Left cardiac atrium (tissue), 4 donors: ENCODE measurements around the gene ADRM1. TPM values are rescaled to one million over a fixed set of nuclear protein-coding genes. Genes with fewer than 3 reads are reported as not detected.

Experiments used
- ATAC-seq, 2 donors: fragments of 200-7000 bp; cut with Tn5 transposase; one replicate each; pipeline ENCODE4 v1.9.1; 2020; ENCODE audit warnings: mild to moderate bottlenecking in 2 of 2, moderate library complexity in 2 of 2
- DNase-seq: peaks from one replicate; pipeline ENCODE4 v3.0.0-alpha.2; 2020
- intact Hi-C, 2 donors: fragments of 100-400 bp; cut with DNase I; formaldehyde crosslinking; loops; one replicate each; pipeline versions ENCODE4 v1.14.1 to v1.15.1; 2022 to 2023
- total RNA-seq, 2 donors: library from RNA; stranded (reverse); fragmentation: NEBNext Ultra II Directional; extraction: Animal tissue kit (Norgen Biotek cat#: 25700); gene quantifications; one replicate each; pipeline ENCODE4 v1.2.1, GENCODE V29; 2021
- donor health status: DM: no; HTN: yes; CAD: no.
- donor health status: DM: no; HTN: yes; CAD: no; lungs with severe emphysema.
- donor health status: DM: yes; HTN: yes; CAD: no.
- donor health status: Dilated cardiomyopathy.

The ADRM1 gene
- total RNA-seq, 2 donors from 2014 or later = 57.9 to 76.9 TPM

DNA sequence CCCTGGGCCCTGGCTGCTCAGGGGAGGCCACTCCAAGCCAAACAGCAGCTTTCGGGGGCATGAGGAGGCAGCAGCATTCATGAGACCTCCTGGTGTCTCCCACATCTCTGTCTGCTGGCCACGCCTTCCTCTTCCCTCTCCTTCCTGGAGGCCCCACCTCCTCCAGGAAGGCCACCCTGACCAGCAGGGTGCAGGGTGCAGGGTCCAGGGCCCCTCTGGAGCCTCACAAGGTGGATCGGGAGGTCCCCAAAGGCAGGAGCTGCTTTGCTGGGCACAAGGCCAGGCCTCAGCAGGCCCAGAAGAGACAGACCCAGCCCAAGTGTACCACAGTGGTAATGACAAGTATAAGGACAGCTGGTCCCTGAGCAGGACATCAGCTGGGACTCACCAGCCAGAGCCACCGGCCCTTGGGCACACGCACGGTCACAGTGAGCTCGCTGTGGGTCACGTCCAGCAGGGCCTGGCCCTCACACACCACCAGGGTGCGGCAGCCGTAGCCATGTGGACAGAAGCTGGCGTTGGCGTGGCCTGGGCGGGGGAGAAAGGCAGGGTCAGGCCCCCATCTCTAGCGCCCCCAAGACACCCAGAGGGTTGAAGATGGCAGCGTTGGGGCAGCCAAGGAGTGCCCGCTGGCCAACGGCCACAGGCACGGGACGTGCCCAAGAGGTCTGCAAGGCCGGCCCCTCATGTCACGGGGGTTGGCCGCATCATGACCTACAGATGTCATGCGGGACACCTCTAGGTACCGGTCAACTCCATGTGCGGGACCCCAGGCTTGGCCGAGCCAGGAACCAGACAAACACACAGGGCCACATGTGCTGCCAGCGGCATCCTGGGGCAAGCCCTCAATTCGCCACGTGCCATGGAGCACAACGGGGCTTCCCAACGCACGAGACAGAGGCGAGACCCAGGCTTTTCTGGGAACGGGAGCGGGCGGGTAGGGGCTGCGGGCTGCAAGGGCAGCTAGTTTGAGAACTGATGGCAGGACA lies 26.9 kb downstream of the ADRM1 start:
- intact Hi-C loops = no loop called here
- DNase-seq (no peak), ATAC-seq (no peak)

DNA sequence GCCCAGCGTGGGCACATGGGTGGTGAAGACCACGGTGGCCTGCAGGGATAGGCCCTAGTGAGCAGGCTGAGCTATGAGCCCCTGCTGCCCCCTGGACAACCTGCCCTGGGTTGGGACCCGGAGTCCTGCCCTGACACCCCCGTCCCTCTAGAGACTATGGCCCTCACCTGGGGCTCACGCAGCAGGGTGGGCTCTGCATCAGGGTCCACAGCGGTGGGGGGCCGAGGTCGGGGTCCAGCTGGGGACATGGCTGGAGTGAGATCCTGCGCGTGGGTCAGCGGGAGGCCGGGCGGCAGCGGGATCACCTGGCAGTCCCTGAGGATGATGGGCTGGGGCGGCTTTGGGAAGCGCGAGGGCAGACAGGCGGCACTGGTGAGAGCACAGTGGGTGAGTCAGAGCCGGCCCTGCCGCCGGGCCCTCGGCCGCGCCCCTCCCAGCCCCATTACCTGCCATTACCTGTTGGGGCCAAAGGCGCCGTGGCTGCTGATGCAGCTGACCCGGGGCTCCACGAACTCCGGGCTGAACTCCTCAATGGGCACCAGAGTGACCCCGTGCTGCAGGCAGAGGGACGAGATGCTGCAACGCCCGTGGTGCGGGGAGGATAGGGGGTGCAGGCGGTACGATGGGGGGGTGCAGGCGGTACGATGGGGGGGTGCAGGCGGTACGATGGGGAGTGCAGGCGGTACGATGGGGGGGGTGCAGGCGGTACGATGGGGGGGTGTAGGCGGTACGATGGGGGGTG lies 27.9 kb downstream of the ADRM1 start:
- no peak for ATAC-seq
- DNase-seq = no peak
- intact Hi-C loops = no loop called here

DNA sequence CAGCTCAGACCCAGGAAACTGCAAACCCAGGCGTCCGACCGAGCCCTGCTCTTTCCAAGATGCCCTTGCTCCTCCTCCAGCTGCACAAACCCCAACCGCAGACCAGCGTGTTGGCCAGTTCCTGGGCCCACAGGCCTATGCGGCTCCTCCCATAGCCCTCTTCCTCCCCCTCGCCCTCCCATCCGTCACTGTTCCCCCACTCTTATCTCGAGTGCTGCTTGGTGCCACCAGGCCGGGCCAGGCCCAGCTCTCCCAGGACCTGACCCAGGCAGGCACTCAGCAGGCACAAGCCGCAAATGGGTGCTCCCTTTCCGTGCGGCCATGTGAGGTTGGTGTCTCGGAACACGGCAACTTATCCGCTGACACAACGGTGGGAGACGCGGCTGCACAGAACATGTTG lies 28.6 kb downstream of the ADRM1 start:
- DNase-seq = no peak
- ATAC-seq = no peak
- intact Hi-C loops = no loop called here

DNA sequence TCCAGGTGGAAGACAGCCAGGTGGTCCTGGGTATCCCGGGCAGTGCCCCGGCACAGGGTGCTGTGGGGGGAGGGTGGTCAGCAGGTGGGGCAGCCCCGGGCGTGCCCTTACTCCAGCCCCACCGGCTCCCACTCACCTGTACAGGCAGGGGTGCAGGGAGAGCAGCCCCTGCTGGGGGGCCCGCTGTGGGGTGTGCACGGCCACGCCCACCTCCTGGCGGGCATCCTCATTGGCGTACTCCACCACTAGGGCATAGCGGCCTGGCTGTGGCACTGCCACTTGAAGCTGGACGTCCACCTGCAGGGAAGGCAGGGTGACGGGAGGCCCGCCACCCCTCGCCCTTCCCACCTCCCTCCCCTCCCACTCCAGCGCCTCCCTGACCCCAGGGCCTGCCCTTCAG lies 29.6 kb downstream of the ADRM1 start:
- no peak for ATAC-seq
- intact Hi-C loops = no loop called here
- DNase-seq = no peak

DNA sequence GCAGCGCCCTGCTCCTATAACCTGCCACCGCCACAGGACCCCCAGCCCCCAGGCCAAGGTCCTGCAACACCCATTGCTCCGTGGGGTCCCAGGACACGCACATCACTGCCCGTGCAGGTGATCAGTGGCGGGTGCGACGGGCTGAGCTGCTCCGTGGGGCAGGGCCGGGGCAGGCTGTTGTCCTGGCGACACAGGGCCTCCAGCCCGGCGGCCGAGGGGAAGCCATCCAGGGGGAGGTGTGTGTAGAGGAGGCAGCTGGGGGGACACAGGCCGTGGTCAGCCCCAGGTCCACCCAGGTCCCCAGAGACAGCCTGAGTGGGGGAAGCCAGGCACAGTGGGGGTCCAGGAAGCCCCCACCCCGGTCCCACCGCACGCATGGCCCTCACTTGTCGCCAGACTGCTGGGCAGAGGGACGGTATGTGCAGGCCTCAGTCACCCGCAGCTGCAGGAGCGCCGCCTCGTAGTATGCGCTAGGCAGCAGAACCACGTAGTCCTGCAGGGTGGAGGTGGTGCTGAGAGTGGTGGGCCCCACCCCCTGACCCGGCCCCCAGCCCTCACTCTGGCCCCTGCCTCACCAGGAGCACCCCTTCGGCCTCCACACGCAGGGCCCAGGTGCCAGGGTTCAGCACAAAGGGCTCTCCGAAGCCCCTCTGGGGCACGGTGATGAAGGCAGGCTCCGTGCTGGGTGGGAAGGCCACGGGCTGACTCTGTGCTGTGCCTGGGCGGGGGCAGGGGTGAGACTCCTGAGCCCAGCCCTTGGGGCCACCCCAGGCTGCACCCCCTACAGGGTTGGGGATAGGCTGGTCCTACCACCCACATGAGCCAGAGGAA lies 30.4 kb downstream of the ADRM1 start:
- intact Hi-C loops = no loop called here

DNA sequence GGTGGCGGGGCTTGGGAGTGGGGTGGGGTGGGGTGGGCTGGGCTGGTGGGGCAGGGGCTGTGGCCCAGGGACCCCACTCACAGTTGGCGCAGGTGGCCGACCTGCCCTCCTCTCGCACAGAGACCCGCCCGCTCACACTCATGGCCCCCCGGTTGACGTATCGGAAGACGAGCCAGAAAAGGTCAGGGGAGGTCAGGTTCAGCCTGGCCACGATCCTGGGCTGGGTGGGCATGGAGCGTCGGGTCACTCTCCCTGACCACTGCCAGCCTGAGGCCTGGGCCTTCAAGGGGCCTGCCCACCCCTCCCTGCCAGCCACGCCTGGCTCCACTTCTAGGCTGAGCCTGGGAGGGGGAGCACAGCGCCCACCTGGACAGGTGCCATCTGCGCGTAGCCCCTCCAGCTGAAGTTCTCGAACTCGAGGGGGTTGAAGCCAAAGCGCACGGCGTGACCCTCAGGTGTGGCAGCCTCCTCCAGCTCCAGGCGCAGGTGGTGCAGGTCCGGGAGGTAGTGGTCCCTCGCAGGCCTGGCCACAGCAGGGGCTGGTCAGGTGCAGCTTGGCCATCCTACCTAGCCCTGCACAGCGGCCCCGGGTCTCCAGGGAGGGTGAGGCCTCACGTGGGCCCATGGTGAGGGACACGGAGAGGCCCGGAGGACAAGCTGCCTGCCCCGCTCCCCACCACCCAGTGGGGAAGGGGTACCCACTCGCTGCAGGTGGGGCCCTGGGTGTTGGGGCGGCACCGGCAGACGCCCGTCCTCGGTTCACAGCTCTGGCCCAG lies 31.2 kb downstream of the ADRM1 start:
- ATAC-seq (no peak), DNase-seq (no peak)
- intact Hi-C loops = no loop called here

More for the DNA sequence above, 30.4 kb downstream of the ADRM1 start:
- DNase-seq (no peak), ATAC-seq (no peak)

DNA sequence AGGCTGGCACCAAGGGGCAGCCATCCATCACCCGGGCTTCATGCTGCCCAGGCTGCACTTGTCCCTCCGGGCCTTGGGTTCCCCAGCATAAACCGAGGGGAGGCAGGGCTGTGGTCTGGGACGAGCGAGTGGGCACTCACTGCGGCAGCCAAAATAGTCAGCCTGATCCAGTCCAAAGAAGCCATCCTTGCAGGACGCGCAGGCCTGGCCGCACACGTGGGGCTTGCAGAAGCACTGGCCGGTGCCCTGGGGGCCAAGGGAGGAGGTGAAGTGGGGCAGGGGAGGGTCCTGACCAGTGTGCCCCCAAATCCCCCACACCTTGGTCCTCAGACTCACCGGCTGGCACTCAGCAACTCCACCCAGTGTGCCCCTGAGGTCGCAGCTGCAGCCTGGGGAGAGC lies 32.1 kb downstream of the ADRM1 start:
- intact Hi-C loops = no loop called here
- no peak for DNase-seq
- ATAC-seq = no peak

DNA sequence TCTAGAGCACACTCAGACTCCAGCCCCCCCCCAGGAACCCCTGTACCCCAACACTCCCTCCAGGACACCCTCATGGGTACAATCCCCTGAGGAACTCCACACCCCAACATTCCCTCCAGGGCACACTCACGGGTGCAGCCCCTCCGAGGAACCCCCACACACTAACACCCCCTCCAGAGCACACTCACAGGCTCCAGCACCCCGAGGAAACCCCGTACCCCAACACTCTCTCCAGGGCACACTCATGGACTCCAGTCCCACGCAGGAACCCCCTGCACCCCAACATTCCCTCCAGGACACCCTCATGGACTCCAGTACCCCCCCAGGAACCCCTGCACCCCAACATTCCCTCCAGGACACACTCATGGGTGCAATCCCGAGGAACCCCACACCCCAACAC lies 32.7 kb downstream of the ADRM1 start:
- no peak for ATAC-seq
- no peak for DNase-seq
- intact Hi-C loops = no loop called here

DNA sequence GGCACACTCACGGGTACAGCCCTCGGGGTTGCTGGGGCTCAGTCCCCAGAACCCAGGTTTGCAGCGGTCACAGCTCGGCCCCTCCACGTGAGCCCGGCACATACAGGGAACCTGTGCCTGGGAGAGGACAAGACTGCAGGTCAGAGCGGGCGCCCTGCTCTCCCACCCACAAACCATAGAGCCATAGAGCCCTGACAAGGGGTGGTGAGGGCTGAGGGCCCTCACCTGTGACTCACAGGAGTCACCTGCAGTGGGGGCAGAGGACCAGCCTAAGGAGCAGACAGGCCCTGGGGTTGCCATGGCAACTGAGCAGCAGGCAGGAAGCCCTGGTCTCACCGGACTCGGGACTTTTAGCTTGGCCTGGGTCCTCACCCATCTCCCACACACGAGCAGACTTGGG lies 33.5 kb downstream of the ADRM1 start:
- DNase-seq = no peak
- no peak for ATAC-seq
- intact Hi-C loops = no loop called here

DNA sequence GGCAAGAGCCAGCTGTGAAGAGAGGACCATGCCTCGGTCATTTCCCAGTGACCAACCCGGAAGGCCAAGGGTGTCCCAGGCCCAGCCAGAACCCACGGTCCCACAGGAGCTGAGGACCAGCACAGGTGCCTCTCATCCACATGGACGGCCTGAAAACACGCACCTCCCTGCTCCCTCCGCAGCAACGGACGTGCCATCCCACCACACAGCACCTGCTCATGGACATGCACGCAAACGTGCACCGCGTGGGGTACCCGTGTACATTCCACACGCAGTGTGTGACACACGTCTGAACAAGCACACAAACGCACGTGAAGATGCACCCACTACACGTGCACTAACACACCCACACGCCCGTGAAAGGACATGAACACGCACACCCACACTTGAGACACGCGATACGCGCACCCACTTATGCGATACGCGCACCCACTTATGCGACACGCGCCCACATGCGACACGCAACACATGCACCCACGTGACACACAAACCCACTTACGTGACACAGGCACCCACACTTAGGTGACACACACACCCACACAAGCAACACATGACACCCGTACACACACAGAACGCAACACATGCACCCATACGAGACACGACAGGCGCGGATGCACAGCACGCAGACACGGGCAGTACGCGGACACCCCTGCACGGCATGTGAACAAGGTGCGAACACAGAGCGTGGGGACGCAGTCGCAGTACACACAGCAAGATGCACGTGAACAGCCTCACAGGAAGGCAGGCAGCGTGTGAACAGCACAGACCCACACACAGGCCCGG lies 34.2 kb downstream of the ADRM1 start:
- ATAC-seq (no peak), DNase-seq (no peak)
- intact Hi-C loops = no loop called here

DNA sequence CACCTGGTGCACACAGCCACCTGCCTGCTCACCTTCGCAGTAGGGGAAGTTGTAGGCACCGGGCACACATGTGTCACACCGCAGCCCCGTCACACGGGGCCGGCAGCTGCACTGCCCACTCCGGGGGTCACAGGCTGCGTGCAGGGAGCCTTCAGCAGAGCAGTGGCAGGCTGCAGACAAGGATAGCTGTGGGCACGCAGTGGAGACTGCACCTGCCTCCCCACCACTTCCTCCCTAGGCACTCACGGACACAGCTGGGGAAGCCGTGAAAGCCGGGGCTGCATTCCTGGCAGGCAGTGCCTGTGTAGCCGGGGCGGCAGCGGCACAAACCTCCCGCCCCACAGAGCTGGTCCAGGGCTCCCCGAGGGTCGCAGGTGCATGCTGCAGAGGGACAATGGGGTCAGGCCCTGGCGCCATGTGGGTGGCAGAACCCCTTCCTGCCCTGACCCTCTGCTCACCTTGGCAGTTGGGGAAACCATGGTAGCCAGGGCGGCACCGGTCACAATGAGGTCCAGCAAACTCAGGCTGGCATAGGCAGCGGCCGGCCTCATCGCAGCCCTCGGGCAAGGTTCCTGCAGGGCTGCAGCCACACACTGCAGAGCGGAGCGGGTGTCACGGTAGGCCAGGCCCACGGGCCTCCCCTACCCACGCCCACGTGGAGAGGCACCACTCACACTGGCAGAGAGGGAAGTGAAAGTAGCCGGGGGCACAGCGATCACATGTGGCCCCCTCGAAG lies 34.9 kb downstream of the ADRM1 start:
- ATAC-seq (no peak), DNase-seq (no peak)
- intact Hi-C loops = no loop called here

DNA sequence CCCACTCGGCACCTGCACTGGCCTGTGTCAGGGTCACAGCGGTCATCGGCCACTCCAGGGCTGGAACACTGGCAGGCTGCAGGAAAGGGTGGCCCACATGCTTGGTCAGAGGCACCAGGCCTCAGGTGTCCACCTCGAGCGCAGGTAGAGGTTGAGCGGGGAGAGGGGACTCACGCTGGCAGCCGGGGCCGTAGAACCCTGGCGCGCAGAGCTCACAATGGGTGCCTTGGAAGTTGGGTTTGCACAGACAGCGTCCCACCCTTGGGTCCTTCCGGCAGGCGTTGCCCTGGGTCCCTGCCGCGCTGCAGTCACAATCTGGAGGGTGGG lies 35.5 kb downstream of the ADRM1 start:
- intact Hi-C loops = no loop called here
- no peak for ATAC-seq
- no peak for DNase-seq

DNA sequence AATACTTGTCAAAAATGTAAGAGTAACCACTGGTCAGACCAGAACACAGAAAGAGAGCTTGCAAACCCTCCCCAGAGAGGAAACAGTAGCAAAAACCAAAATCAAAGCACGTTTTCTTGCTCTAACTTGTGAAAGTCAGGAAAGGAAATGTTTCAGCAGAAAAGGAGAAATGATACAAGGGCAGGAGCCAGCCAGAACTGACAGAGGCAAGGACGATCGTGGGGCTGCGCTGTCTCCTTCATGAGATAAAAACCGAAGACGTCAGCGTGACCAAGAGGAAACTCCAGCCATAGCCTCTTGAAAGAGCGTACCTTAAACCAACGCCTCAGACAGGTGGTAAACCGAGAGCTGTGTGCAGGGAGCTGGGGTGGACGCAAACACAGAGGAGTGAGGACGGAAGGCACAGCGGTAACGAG lies 36.9 kb downstream of the ADRM1 start:
- ATAC-seq = no peak
- intact Hi-C loops = no loop called here
- no peak for DNase-seq

DNA sequence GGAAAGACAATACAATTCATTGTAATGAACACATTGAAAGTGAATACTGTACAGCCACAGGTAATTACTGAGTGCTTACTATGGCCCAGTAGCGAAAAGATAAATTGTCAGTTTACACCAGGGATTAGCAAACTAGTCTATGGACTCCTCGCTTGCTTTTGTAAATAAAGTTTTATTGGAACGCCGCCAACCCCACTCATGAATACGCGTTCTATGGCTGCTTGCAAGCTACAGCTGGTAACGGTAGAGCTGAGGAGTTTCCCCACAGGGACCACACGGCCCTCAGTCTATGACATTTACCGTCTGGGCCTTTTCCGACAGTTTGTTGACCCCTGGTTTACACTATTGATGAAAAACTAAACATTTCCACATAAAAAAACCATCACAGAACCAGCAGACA lies 40.1 kb downstream of the ADRM1 start:
- intact Hi-C loops = no loop called here
- no peak for DNase-seq
- no peak for ATAC-seq

DNA sequence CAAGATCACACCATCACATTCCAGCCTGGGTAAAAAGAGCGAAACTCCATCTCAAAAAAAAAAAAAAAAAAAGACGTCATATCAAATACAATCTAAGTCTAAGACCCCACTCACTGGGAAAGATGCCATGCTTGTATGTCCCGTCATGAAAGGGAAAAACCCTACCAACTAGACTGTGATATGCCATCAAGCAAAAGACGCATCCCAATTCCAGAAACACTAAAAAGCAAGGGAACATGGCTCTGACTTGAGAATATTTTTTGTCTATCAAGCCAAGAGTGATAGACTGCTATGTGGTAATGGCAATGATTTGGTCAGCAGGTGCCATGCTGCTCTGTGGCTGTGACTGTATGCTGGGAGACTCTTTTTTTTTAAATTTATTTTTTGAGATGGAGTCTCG lies 41.3 kb downstream of the ADRM1 start:
- no peak for DNase-seq
- no peak for ATAC-seq
- intact Hi-C loops = no loop called here

DNA sequence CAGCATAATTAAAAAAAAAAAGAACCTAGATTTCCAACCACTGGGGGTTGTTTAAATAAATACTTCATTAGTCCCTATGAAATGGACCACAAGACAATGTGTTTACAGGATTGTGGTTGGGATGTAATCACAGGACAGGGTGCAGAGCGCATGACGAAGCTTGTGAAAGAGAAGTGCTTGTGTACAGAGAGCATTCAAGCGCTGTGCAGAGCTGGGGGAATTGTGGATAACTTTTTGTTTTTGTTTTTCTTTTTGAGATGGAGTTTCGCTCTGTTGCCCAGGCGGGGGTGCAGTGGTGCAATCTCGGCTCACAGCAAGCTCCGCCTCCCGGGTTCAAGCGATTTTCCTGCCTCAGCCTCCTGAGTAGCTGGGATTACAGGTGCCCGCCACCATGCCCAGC lies 42.0 kb downstream of the ADRM1 start:
- DNase-seq (no peak), ATAC-seq (no peak)
- intact Hi-C loops = no loop called here

DNA sequence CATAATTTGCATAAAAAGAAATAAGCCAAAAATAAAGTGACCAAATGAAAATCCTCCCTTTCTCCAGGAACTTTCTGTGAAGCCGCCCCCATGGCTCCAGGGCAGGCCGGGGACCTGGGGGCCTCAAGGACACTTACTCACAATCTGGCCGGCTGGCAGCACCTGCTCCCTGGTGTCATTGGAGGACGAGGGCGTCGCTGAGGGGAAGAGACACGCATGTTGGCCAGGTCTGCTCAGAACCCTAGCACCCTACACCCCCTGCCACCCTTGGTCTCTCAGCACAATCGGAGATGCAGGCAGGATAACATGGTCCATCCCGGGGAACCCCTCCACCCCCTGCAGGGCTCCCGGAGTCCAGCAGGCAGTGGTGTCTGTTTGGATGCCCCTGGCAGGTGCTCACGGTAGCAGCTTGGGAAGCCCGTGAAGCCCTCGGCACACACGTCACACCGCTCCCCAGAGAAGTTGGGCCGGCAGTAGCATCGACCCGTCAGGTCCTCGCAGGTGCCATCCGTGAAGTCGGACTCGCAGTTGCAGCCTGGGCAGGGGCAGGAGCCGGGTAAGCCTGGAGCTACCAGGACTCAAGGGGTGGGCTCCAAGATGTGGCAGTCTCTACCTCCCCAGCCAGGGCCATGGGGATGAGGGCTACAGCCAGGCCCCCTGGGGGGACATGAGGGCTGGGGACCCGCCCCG lies 43.0 kb downstream of the ADRM1 start:
- DNase-seq (no peak), ATAC-seq (no peak)
- intact Hi-C loops = no loop called here
